Glutamatergic neuron (in vitro differentiated cells): ENCODE data around the gene CNNM4. TPM values are rescaled to one million over a fixed set of nuclear protein-coding genes. Genes with fewer than 3 reads are reported as not detected.
A peak's percentile ranks its signal among the peaks of the same experiment; 100 is the strongest.

Experiments used
- DNase-seq: peaks from one replicate; pipeline ENCODE4 v3.0.0; 2022
- H3K27ac Mint-ChIP-seq: one replicate; pipeline ENCODE4 v1.8.0; 2020; ENCODE audit warnings: mild to moderate bottlenecking, mixed read lengths, inconsistent platforms; ENCODE audit not compliant: unreplicated experiment
- H3K27me3 Mint-ChIP-seq: one replicate; pipeline ENCODE4 v1.8.0; 2020; ENCODE audit warnings: mild to moderate bottlenecking, moderate library complexity, mixed read lengths, inconsistent platforms; ENCODE audit not compliant: unreplicated experiment
- H3K36me3 Mint-ChIP-seq: one replicate; pipeline ENCODE4 v1.8.0; 2020; ENCODE audit warnings: mild to moderate bottlenecking, mixed read lengths, inconsistent platforms; ENCODE audit not compliant: unreplicated experiment
- H3K4me1 Mint-ChIP-seq: one replicate; pipeline ENCODE4 v1.8.0; 2020; ENCODE audit warnings: mild to moderate bottlenecking, low read depth, mixed read lengths, inconsistent platforms; ENCODE audit not compliant: unreplicated experiment
- H3K4me3 Mint-ChIP-seq: one replicate; pipeline ENCODE4 v1.8.0; 2020; ENCODE audit warnings: mild to moderate bottlenecking, mixed read lengths, inconsistent platforms; ENCODE audit not compliant: unreplicated experiment
- H3K9me3 Mint-ChIP-seq: one replicate; pipeline ENCODE4 v1.8.0; 2020; ENCODE audit warnings: mild to moderate bottlenecking, moderate library complexity, mixed read lengths, inconsistent platforms; ENCODE audit not compliant: unreplicated experiment
- CTCF ChIP-seq: fragments of 200-600 bp; sonication (generic); IDR thresholded peaks from one replicate; pipeline ENCODE4 v1.5.0; 2021; ENCODE audit not compliant: partially characterized antibody, unreplicated experiment
- microRNA-seq: library from miRNA; unstranded; fragments of <30 nt; microRNA quantifications from one replicate; pipeline ENCODE4, GENCODE V29; 2020; ENCODE audit not compliant: unreplicated experiment
- total RNA-seq: library from RNA; stranded (reverse); fragmentation: NEBNext Ultra II Directional; extraction: Animal tissue kit (Norgen Biotek cat#: 25700); gene quantifications from one replicate; pipeline ENCODE4 v1.2.1, GENCODE V29; 2021; ENCODE audit not compliant: unreplicated experiment

The CNNM4 gene
- total RNA-seq, 1 donor from 2014 or later, result 15.4 TPM

- no peak overlapping the region for H3K4me3 Mint-ChIP-seq
- no peaks in the 10 kb centered on the region for H3K36me3 Mint-ChIP-seq
- TF ChIP-seq CTCF, result no peak
- DNase-seq, result no peak
- no peak overlapping the region for H3K27ac Mint-ChIP-seq
- peaks cover 5% of the 10 kb centered on the region for H3K9me3 Mint-ChIP-seq
- peaks cover 6% of the 10 kb centered on the region for H3K27me3 Mint-ChIP-seq
- H3K4me1 Mint-ChIP-seq, result peaks cover 22% of the 10 kb centered on the region
These were observed 100.4 kb downstream of the CNNM4 start for GRCh38 chr2:96861074-96861473.

Small RNA genes lying within 50 kb of the gene (microRNA-seq; reads per million reads assigned to microRNA genes)
- 16.1 reads per million, percentile 56 among the genes with 10 or more reads in this experiment for gene MIR3127

Other genes with a start within 250 kb of the CNNM4 start
- gene ARID5A, start 224.2 kb upstream of the CNNM4 start, total RNA-seq, result 3.5 TPM
- gene KANSL3, start 122.6 kb upstream of the CNNM4 start, total RNA-seq, result 32.5 TPM
- gene FER1L5, start 118.1 kb upstream of the CNNM4 start, total RNA-seq, result 0.51 TPM
- gene LMAN2L, start 20.8 kb upstream of the CNNM4 start, total RNA-seq, result 14.0 TPM
- gene CNNM3, start 55.4 kb downstream of the CNNM4 start, total RNA-seq, result 22.3 TPM
- gene ANKRD23, start 83.1 kb downstream of the CNNM4 start, total RNA-seq, result 5.7 TPM
- 25.7 TPM for gene ANKRD39, start 97.1 kb downstream of the CNNM4 start, total RNA-seq
- gene SEMA4C, start 109.2 kb downstream of the CNNM4 start, total RNA-seq, result 119 TPM
- gene FAM178B, start 225.7 kb downstream of the CNNM4 start, total RNA-seq, result not detected